NB4 (cell line): ENCODE data around the gene GRID2.

Source experiments
- DNase-seq: peaks from one replicate; pipeline ENCODE4 v3.0.0; 2010; ENCODE audit warnings: low read depth
- H3K4me3 ChIP-seq: one replicate; pipeline ENCODE4 v1.5.1; 2011; ENCODE audit warnings: mild to moderate bottlenecking, low read depth, low read length, moderate library complexity
- MYC ChIP-seq: IDR thresholded peaks from 2 replicates; pipeline ENCODE4 v1.6.1; 2011; ENCODE audit warnings: low read depth, low read length
- POLR2A ChIP-seq: IDR thresholded peaks from 2 replicates; pipeline ENCODE4 v1.6.1; 2011; ENCODE audit warnings: mild to moderate bottlenecking; ENCODE audit not compliant: insufficient read length; ENCODE audit errors: extremely low read depth
- TF ChIP-seq, protein P1 (sequence below): IDR thresholded peaks from one replicate; pipeline ENCODE4 v1.5.1; 2012; ENCODE audit warnings: low read depth, low read length
- TF ChIP-seq, protein P2 (sequence below): IDR thresholded peaks from 2 replicates; pipeline ENCODE4 v1.6.1; 2011; ENCODE audit warnings: low read depth, low read length

GRID2 gene

GRCh38 chr4:92514627-92515026 lies 210.9 kb downstream of the GRID2 start:
- TF ChIP-seq, protein P1, sequence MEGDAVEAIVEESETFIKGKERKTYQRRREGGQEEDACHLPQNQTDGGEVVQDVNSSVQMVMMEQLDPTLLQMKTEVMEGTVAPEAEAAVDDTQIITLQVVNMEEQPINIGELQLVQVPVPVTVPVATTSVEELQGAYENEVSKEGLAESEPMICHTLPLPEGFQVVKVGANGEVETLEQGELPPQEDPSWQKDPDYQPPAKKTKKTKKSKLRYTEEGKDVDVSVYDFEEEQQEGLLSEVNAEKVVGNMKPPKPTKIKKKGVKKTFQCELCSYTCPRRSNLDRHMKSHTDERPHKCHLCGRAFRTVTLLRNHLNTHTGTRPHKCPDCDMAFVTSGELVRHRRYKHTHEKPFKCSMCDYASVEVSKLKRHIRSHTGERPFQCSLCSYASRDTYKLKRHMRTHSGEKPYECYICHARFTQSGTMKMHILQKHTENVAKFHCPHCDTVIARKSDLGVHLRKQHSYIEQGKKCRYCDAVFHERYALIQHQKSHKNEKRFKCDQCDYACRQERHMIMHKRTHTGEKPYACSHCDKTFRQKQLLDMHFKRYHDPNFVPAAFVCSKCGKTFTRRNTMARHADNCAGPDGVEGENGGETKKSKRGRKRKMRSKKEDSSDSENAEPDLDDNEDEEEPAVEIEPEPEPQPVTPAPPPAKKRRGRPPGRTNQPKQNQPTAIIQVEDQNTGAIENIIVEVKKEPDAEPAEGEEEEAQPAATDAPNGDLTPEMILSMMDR, result no peak
- TF ChIP-seq, protein P2, sequence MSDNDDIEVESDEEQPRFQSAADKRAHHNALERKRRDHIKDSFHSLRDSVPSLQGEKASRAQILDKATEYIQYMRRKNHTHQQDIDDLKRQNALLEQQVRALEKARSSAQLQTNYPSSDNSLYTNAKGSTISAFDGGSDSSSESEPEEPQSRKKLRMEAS, result no peak
- TF ChIP-seq POLR2A (no peak), MYC (no peak)
- H3K4me3 ChIP-seq, result no peak overlapping the region
- no peak for DNase-seq

- no peak for DNase-seq
- TF ChIP-seq POLR2A, result no peak
- TF ChIP-seq MYC, result no peak
- TF ChIP-seq, protein P1, result no peak
- TF ChIP-seq, protein P2, result no peak
- H3K4me3 ChIP-seq, result no peak overlapping the region
Measured at GRCh38 chr4:92516450-92516849, 212.7 kb downstream of the GRID2 start.

DNA sequence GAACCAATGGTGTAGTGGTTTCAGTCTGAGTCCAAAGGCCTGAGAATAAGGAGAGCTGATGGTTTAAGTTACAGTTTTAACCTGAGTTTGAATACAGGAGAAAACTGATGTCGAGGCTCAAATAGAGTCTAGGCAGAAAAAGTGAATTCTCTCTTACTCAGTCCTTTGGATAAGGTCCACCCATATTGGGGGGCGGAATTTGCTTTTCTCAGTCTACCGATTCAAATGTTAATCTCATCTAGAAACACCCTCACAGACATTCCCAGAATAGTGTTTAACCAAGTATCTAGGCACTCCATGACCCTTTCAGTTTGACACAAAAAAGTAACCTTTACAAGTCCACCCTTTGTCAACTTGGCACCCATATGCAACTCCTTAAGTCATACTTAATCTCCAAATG lies 216.0 kb downstream of the GRID2 start:
- DNase-seq, result no peak
- TF ChIP-seq POLR2A (no peak), MYC (no peak)
- TF ChIP-seq, protein P2, result no peak
- TF ChIP-seq, protein P1, result no peak
- no peak overlapping the region for H3K4me3 ChIP-seq

DNA sequence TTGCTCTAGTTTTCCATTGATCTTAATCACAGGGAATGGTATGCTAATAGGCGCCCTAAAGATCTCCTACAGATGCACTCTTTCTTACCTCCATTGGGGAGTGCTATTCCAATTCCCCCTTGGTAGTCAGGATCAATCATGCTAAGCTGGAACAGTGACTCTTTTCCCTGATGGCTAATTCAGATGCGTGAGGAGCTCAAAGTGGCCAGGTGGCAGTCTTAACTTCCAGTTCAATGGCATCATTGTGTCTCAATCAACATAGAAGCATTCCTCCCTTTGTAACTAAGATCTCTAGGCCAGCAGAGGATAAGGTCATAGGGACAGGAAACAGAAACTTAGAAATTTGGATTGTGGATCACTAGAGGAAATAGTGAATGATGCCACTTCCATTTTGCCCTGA lies 216.8 kb downstream of the GRID2 start:
- TF ChIP-seq POLR2A (no peak), MYC (no peak)
- TF ChIP-seq, protein P1, result no peak
- TF ChIP-seq, protein P2, result no peak
- DNase-seq, result no peak
- no peak overlapping the region for H3K4me3 ChIP-seq

- no peak overlapping the region for H3K4me3 ChIP-seq
- no peak for DNase-seq
- TF ChIP-seq, protein P2, result no peak
- TF ChIP-seq POLR2A (no peak), MYC (no peak)
- TF ChIP-seq, protein P1, result no peak
Measured at GRCh38 chr4:92521941-92522340, 218.2 kb downstream of the GRID2 start.

DNA sequence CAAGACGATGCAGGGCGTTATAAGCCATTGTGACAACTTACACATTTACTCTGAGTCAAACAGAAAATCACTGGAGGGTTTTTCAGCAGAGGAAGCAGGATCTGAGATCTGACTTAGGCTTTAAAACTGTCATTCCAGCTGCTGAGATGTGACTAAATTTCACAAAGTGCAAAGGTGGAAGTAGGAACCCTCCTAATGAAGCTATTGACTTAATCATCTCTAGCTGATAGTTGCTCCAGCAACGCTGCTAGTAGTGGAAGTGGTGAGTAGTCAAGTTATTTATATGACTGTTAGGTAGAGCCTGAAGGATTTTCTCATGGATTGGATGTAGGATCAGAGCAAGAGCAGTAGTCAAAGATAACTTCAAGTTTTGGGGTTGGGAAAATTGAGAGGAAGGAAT lies 218.6 kb downstream of the GRID2 start:
- H3K4me3 ChIP-seq, result no peak overlapping the region
- DNase-seq, result no peak
- TF ChIP-seq MYC (no peak), POLR2A (no peak)
- TF ChIP-seq, protein P2, result no peak
- TF ChIP-seq, protein P1, result no peak
